Heart right ventricle (tissue), 16 donors: ENCODE measurements around the gene SCMH1. TPM values are rescaled to one million over a fixed set of nuclear protein-coding genes. Genes with fewer than 3 reads are reported as not detected.
A peak's percentile ranks its signal among the peaks of the same experiment; 100 is the strongest.

Experiments used
- ATAC-seq, 8 donors: fragments of 200-7000 bp; cut with Tn5 transposase; one replicate each; pipeline ENCODE4 v1.9.1; 2020; ENCODE audit warnings: mild to moderate bottlenecking in 8 of 8, moderate library complexity in 8 of 8, moderate number of reproducible peaks in 1 of 8
- DNase-seq, 2 donors: peaks; one replicate each; pipeline ENCODE4 v3.0.0-alpha.2; 2020
- H3K27ac ChIP-seq, 10 donors: fragments of 200-600 bp; sonication (generic) in 2 of 10; one replicate each; pipeline versions ENCODE4 v1.5.0 to v1.8.0; 2020 to 2022; ENCODE audit warnings: mild to moderate bottlenecking in 3 of 10
- H3K27me3 ChIP-seq, 7 donors: fragments of 200-600 bp; one replicate each; pipeline ENCODE4 v1.8.0; 2021 to 2022; ENCODE audit warnings: mild to moderate bottlenecking in 2 of 7
- H3K36me3 ChIP-seq, 9 donors: fragments of 200-600 bp; sonication (generic) in 1 of 9; one replicate each; pipeline versions ENCODE4 v1.5.0 to v1.8.0; 2020 to 2022; ENCODE audit warnings: mild to moderate bottlenecking in 2 of 9
- H3K4me1 ChIP-seq, 9 donors: fragments of 200-600 bp; sonication (generic) in 1 of 9; one replicate each; pipeline versions ENCODE4 v1.5.0 to v1.8.0; 2020 to 2022; ENCODE audit warnings: mild to moderate bottlenecking in 4 of 9
- H3K4me3 ChIP-seq, 10 donors: fragments of 200-600 bp; sonication (generic) in 2 of 10; one replicate each; pipeline versions ENCODE4 v1.5.0 to v1.8.0; 2020 to 2022; ENCODE audit warnings: mild to moderate bottlenecking in 7 of 10, moderate library complexity in 2 of 10
- H3K9me3 ChIP-seq, 11 donors: fragments of 200-600 bp in 10 of 11; sonication (generic) in 2 of 11; one replicate each; pipeline versions ENCODE4 v1.5.0 to v1.8.0; 2013 to 2022; ENCODE audit warnings: mild to moderate bottlenecking in 2 of 11, control low read depth in 1 of 11, moderate library complexity in 1 of 11
- CTCF ChIP-seq, 9 donors: fragments of 200-600 bp; sonication (generic) in 2 of 9; IDR thresholded peaks; one replicate each; pipeline versions ENCODE4 v1.5.0 to v1.8.0; 2021 to 2022; ENCODE audit warnings: antibody characterized with exemption in 9 of 9, mild to moderate bottlenecking in 5 of 9, moderate library complexity in 1 of 9
- WGBS, 2 donors: extraction: QIAGEN DNeasy Blood & Tissue Kit; methylation state at CpG; one replicate each; pipeline ENCODE4 v1.1.7; 2013; ENCODE audit warnings: inconsistent platforms in 1 of 2; 5-methylcytosine and 5-hydroxymethylcytosine counted together
- intact Hi-C, 10 donors: fragments of 100-400 bp; cut with DNase I; formaldehyde crosslinking; loops; one replicate each; pipeline versions ENCODE4 v1.11.1 to v1.14.2; 2022
- polyA plus RNA-seq, 2 donors: library from polyadenylated mRNA; stranded (reverse); fragments of 200-250 nt; gene quantifications; one replicate each; pipeline ENCODE4 v1.2.3, GENCODE V29; 2013
- total RNA-seq, 10 donors: library from RNA; stranded (reverse); fragmentation: NEBNext Ultra II Directional in 3 of 10; extraction: Animal tissue kit (Norgen Biotek cat#: 25700) in 3 of 10; gene quantifications; one replicate each; pipeline versions ENCODE4 v1.2.1 to v1.2.4, GENCODE V29; 2021 to 2023
- donor health status: Arrhythmogenic right ventricular cardiomyopathy.
- donor health status: ischemic (EF 13 %, LVEDD 7.1; RV severe dilation, severe dysfunction).
- donor health status: healthy with polysubstance abuse.
- donor health status: DM: no; HTN: yes; CAD: no.
- donor health status: DM: no; HTN: no; CAD: no.
- donor health status: ischemic (EF 25% LVEDD 6.9; RV normal size, moderate dysfunction).
- donor health status: ischemic (EF 25% LVEDD 5.7; RV mildly dilated, moderate dysfunction).
- donor health status: healthy.
- donor health status: DM: yes; HTN: yes; CAD: no.
- donor health status: Ischemic cardiomyopathy.
- donor health status: ischemic (EF 35%, LVEDD 5.7; RV mildly dilated, moderate dysfunction).
- donor health status: nonischemic (EF 11% LVEDD 7.7; RV severe dilation, severe dysfunction).
- donor health status: DM: yes; HTN: yes; CAD: no.
- donor health status: PGD.
- donor health status: ischemic (EF 29% LVEDD 5.4; RV normal size, mild dysfunction).
- donor health status: nonischemic (EF 23%, LVEDD 6.1; RV moderate dilation, normal function).

SCMH1 gene
- total and polyA plus RNA-seq, 12 donors: 29.6 to 53.5 (median 43.8) TPM

DNA sequence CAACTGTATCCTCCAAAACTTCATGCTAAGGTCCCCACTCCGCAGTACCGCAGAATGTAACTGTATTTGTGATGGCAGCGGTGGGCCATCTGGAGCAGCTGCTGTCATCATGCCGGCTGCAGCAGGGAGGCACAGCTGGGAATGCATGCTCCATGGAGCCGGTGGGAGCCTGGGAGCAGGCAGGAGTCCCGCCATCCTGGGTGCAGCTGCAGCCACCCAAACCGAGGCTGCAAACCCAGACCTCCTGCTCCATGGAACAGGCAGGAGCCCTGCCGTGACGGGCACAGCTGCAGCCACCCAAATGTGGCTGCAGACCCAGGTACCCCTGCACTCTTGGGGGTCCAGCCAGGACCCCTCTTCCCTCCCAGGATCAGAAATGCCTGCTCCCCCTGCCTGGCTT lies 80.3 kb downstream of the SCMH1 start:
- intact Hi-C loops: no loop called here
- no peak for TF ChIP-seq CTCF (IDR thresholded peaks at IDR 0.05)
- Histone ChIP-seq H3K36me3 (peaks cover 0 to 21% (median 0%) of the 10 kb centered on the region in 9 donors), H3K27me3 (no peaks in the 10 kb centered on the region), H3K4me1 (peaks cover 0 to 13% (median 0%) of the 10 kb centered on the region in 9 donors), H3K4me3 (no peak overlapping the region), H3K9me3 (no peaks in the 10 kb centered on the region), H3K27ac (no peak overlapping the region)
- ATAC-seq (peak in 1 of 8 donors; percentile 30), DNase-seq (no peak)
- 76 to 82% methylated on average over 9 of the region's 9 CpGs for WGBS, 2 donors

- Histone ChIP-seq H3K27me3 (no peaks in the 10 kb centered on the region), H3K9me3 (no peaks in the 10 kb centered on the region), H3K4me1 (peaks cover 0 to 13% (median 0%) of the 10 kb centered on the region in 9 donors), H3K27ac (no peak overlapping the region), H3K36me3 (peaks cover 0 to 21% (median 0%) of the 10 kb centered on the region in 9 donors), H3K4me3 (no peak overlapping the region)
- 44 to 50% methylated on average over 3 of the region's 3 CpGs for WGBS, 2 donors
- intact Hi-C loops: no loop called here
- DNase-seq: no peak
- TF ChIP-seq CTCF (IDR thresholded peaks at IDR 0.05): no peak
- ATAC-seq: no peak
These were observed 81.5 kb downstream of the SCMH1 start for GRCh38 chr1:41160498-41161110.

DNA sequence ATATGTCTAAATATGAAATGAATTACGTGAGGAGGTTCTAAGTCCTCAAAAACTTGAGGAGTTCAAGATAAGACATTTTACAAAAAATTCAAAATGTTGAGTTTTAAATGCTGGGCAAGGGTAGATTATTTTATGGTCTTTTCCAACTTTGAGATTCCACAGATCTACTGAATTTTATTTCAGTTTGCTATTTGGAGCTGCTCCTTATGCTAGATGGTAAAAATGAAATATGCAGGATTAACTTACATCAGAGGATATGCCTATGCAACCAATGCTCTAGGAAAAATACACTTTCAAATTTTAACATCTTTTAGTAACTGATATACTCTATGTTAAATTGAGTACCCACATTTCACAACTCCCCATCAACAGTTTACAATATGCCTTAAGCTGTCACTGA lies 83.1 kb downstream of the SCMH1 start:
- intact Hi-C loops: no loop called here
- Histone ChIP-seq H3K36me3 (peaks cover 0 to 26% (median 0%) of the 10 kb centered on the region in 9 donors), H3K27me3 (no peaks in the 10 kb centered on the region), H3K4me3 (no peak overlapping the region), H3K4me1 (peaks cover 0 to 13% (median 0%) of the 10 kb centered on the region in 9 donors), H3K9me3 (no peaks in the 10 kb centered on the region), H3K27ac (no peak overlapping the region)
- DNase-seq (no peak), ATAC-seq (no peak)
- 91 to 93% methylated on average over 1 of the region's 1 CpG for WGBS, 2 donors
- no peak for TF ChIP-seq CTCF (IDR thresholded peaks at IDR 0.05)

- Histone ChIP-seq H3K27ac (no peak overlapping the region), H3K4me1 (peaks cover 0 to 15% (median 0%) of the 10 kb centered on the region in 9 donors), H3K9me3 (no peaks in the 10 kb centered on the region), H3K27me3 (no peaks in the 10 kb centered on the region), H3K4me3 (no peak overlapping the region), H3K36me3 (peaks cover 0 to 29% (median 0%) of the 10 kb centered on the region in 9 donors)
- DNase-seq (no peak), ATAC-seq (peak in 3 of 8 donors; percentile 27 to 50 (median 31))
- TF ChIP-seq CTCF (IDR thresholded peaks at IDR 0.05): peak in 1 of 9 donors; percentile 13
- WGBS, 2 donors: 74 to 78% methylated on average over 3 of the region's 3 CpGs
- intact Hi-C loops: no loop called here
These were observed 83.8 kb downstream of the SCMH1 start for GRCh38 chr1:41158147-41158875.
